ENCODE measurements around the gene PKNOX2. TPM values are rescaled to one million over a fixed set of nuclear protein-coding genes. Genes with fewer than 3 reads are reported as not detected.

Gene PKNOX2
- total RNA-seq, 1 donor from 2014 or later, result not detected

GRCh38 chr11:125228993-125229392 is 64.4 kb downstream of the PKNOX2 start:
- intact Hi-C loops (cut with micrococcal nuclease), result no loop called here

GRCh38 chr11:125229916-125230315 is 65.4 kb downstream of the PKNOX2 start:
- intact Hi-C loops (cut with micrococcal nuclease), result no loop called here

GRCh38 chr11:125233116-125233515 is 68.6 kb downstream of the PKNOX2 start:
- intact Hi-C loops (cut with micrococcal nuclease), result no loop called here

- intact Hi-C loops (cut with micrococcal nuclease), result no loop called here
Observed at GRCh38 chr11:125233736-125234275, 69.3 kb downstream of the PKNOX2 start.

- intact Hi-C loops (cut with micrococcal nuclease), result no loop called here
Observed at GRCh38 chr11:125235071-125235471, 70.5 kb downstream of the PKNOX2 start.

- intact Hi-C loops (cut with micrococcal nuclease), result no loop called here
Observed at GRCh38 chr11:125236072-125236825, 71.7 kb downstream of the PKNOX2 start.

- intact Hi-C loops (cut with micrococcal nuclease), result no loop called here
Observed at GRCh38 chr11:125239585-125240560, 75.3 kb downstream of the PKNOX2 start.

GRCh38 chr11:125241104-125241503 is 76.6 kb downstream of the PKNOX2 start:
- intact Hi-C loops (cut with micrococcal nuclease), result no loop called here

- intact Hi-C loops (cut with micrococcal nuclease), result no loop called here
Observed at GRCh38 chr11:125242141-125242775, 77.7 kb downstream of the PKNOX2 start.

GRCh38 chr11:125244166-125244565 is 79.6 kb downstream of the PKNOX2 start:
- intact Hi-C loops (cut with micrococcal nuclease), result no loop called here

GRCh38 chr11:125245299-125245698 is 80.7 kb downstream of the PKNOX2 start:
- intact Hi-C loops (cut with micrococcal nuclease), result no loop called here

- intact Hi-C loops (cut with micrococcal nuclease), result no loop called here
Observed at GRCh38 chr11:125247431-125247830, 82.9 kb downstream of the PKNOX2 start.

- intact Hi-C loops (cut with micrococcal nuclease), result no loop called here
Observed at GRCh38 chr11:125250318-125251213, 86.0 kb downstream of the PKNOX2 start.

- intact Hi-C loops (cut with micrococcal nuclease), result no loop called here
Observed at GRCh38 chr11:125251214-125251545, 86.6 kb downstream of the PKNOX2 start.

GRCh38 chr11:125251956-125252355 is 87.4 kb downstream of the PKNOX2 start:
- intact Hi-C loops (cut with micrococcal nuclease), result no loop called here

- intact Hi-C loops (cut with micrococcal nuclease), result no loop called here
Observed at GRCh38 chr11:125253289-125253688, 88.7 kb downstream of the PKNOX2 start.

- intact Hi-C loops (cut with micrococcal nuclease), result no loop called here
Observed at GRCh38 chr11:125253795-125254525, 89.4 kb downstream of the PKNOX2 start.

GRCh38 chr11:125256541-125257189 is 92.1 kb downstream of the PKNOX2 start:
- intact Hi-C loops (cut with micrococcal nuclease), result no loop called here

GRCh38 chr11:125257190-125257579 is 92.6 kb downstream of the PKNOX2 start:
- intact Hi-C loops (cut with micrococcal nuclease), result no loop called here

All from T-helper 1 cell treated with Interleukin-12 subunit alpha and Interleukin-12 subunit beta and Interleukin-4 antibody, amounts not matched to agents 30 ng/mL and 1 ng/mL, for 36 hours (primary cell).